Astrocyte (in vitro differentiated cells and primary cell): Measurements from ENCODE around the gene ZDHHC11B. TPM values are rescaled to one million over a fixed set of nuclear protein-coding genes. Genes with fewer than 3 reads are reported as not detected.

Source experiments
- DNase-seq: peaks from one replicate; pipeline ENCODE4 v3.0.0-alpha.2; 2010; ENCODE audit warnings: low read depth
- FAIRE-seq: peaks from 2 replicates; lab custom pipeline; 2011; peaks lifted over from hg19 to GRCh38; lab: Jason Lieb, UNC
- H2AFZ ChIP-seq: 2 replicates; pipeline ENCODE4 v1.6.0; 2012; ENCODE audit warnings: low read depth, low read length, inconsistent platforms
- H3K27ac ChIP-seq: 2 replicates; pipeline ENCODE4 v1.5.1; 2011; ENCODE audit warnings: low read depth, low read length, inconsistent platforms
- H3K27me3 ChIP-seq: 2 replicates; pipeline ENCODE4 v1.6.0; 2011; ENCODE audit warnings: low read length, inconsistent platforms; ENCODE audit not compliant: insufficient read depth
- H3K36me3 ChIP-seq: 2 replicates; pipeline ENCODE4 v1.5.1; 2011; ENCODE audit warnings: low read length, inconsistent platforms; ENCODE audit not compliant: insufficient read depth
- H3K4me1 ChIP-seq: 2 replicates; pipeline ENCODE4 v1.5.1; 2011; ENCODE audit warnings: low read length, inconsistent platforms; ENCODE audit not compliant: insufficient read depth
- H3K4me2 ChIP-seq: 2 replicates; pipeline ENCODE4 v1.6.0; 2012; ENCODE audit warnings: low read length, inconsistent platforms
- H3K4me3 ChIP-seq: 2 replicates; pipeline ENCODE4 v1.5.1; 2011; ENCODE audit warnings: low read depth, mild to moderate bottlenecking, low read length, inconsistent platforms; ENCODE audit not compliant: insufficient read depth
- H3K79me2 ChIP-seq: 2 replicates; pipeline ENCODE4 v1.6.0; 2012; ENCODE audit warnings: mild to moderate bottlenecking, low read length, inconsistent platforms; ENCODE audit not compliant: insufficient read depth
- H3K9ac ChIP-seq: 2 replicates; pipeline ENCODE4 v1.6.0; 2012; ENCODE audit warnings: mild to moderate bottlenecking, low read length, inconsistent platforms
- H3K9me3 ChIP-seq: 2 replicates; pipeline ENCODE4 v1.5.1; 2012; ENCODE audit warnings: low read depth, mild to moderate bottlenecking, low read length, inconsistent platforms; ENCODE audit not compliant: insufficient read depth
- H4K20me1 ChIP-seq: 2 replicates; pipeline ENCODE4 v1.6.0; 2012; ENCODE audit warnings: low read length, inconsistent platforms; ENCODE audit not compliant: insufficient read depth
- H3K27ac Mint-ChIP-seq: one replicate; pipeline ENCODE4 v1.8.0; 2021; ENCODE audit warnings: mild to moderate bottlenecking, mixed read lengths; ENCODE audit not compliant: unreplicated experiment
- H3K27me3 Mint-ChIP-seq: one replicate; pipeline ENCODE4 v1.8.0; 2021; ENCODE audit warnings: low read depth, mixed read lengths; ENCODE audit not compliant: unreplicated experiment
- H3K36me3 Mint-ChIP-seq: one replicate; pipeline ENCODE4 v1.8.0; 2021; ENCODE audit warnings: low read depth, mixed read lengths; ENCODE audit not compliant: unreplicated experiment
- H3K4me1 Mint-ChIP-seq: one replicate; pipeline ENCODE4 v1.8.0; 2021; ENCODE audit warnings: low read depth, mixed read lengths; ENCODE audit not compliant: unreplicated experiment
- H3K4me3 Mint-ChIP-seq: one replicate; pipeline ENCODE4 v1.8.0; 2021; ENCODE audit warnings: mild to moderate bottlenecking, moderate library complexity, mixed read lengths; ENCODE audit not compliant: unreplicated experiment
- H3K9me3 Mint-ChIP-seq: one replicate; pipeline ENCODE4 v1.8.0; 2021; ENCODE audit warnings: mild to moderate bottlenecking, mixed read lengths; ENCODE audit not compliant: unreplicated experiment
- EZH2 ChIP-seq: IDR thresholded peaks from 2 replicates; pipeline ENCODE4 v1.6.1; 2012; ENCODE audit warnings: mild to moderate bottlenecking, low read length, inconsistent platforms; ENCODE audit not compliant: insufficient read depth
- total RNA-seq: library from RNA; stranded (reverse); gene quantifications from 2 replicates; pipeline ENCODE4 v1.2.1, GENCODE V29; 2021
- TF ChIP-seq, protein P1 (sequence below): IDR thresholded peaks from 2 replicates; pipeline ENCODE4 v1.5.1; 2011; ENCODE audit warnings: low read depth, mild to moderate bottlenecking, inconsistent platforms, low read length, moderate library complexity; ENCODE audit not compliant: insufficient read depth

The ZDHHC11B gene
- total RNA-seq, 1 donor from 2014 or later: 0.23 TPM

DNA sequence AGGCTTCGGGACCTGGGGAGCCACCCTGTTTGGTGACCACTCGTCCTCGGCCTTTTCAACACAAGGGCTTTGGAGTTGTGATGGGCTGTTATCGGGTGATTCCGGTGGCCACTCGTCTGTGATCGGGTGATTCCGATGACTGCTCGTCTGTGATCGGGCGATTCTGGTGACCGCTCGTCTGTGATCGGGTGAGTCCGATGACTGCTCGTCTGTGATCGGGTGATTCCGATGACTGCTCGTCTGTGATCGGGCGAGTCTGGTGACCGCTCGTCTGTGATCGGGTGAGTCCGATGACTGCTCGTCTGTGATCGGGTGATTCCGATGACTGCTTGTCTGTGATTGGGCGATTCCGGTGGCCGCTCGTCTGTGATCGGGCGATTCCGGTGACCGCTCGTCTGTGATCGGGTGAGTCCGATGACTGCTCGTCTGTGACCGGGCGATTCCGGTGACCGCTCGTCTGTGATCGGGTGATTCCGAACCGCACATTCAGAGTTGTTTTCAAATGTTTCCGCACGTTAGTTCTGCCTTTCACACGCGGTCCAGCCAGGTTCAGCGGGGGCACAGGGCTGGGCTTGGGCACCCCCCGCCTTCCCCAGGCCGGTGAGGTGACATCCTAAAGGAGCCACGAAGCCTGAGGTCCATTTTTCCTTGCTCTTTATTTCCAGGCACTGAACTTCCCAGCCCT is 121.6 kb downstream of the ZDHHC11B start:
- TF ChIP-seq EZH2: no peak
- TF ChIP-seq, protein P1, sequence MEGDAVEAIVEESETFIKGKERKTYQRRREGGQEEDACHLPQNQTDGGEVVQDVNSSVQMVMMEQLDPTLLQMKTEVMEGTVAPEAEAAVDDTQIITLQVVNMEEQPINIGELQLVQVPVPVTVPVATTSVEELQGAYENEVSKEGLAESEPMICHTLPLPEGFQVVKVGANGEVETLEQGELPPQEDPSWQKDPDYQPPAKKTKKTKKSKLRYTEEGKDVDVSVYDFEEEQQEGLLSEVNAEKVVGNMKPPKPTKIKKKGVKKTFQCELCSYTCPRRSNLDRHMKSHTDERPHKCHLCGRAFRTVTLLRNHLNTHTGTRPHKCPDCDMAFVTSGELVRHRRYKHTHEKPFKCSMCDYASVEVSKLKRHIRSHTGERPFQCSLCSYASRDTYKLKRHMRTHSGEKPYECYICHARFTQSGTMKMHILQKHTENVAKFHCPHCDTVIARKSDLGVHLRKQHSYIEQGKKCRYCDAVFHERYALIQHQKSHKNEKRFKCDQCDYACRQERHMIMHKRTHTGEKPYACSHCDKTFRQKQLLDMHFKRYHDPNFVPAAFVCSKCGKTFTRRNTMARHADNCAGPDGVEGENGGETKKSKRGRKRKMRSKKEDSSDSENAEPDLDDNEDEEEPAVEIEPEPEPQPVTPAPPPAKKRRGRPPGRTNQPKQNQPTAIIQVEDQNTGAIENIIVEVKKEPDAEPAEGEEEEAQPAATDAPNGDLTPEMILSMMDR: no peak
- no peak overlapping the region for H3K27ac ChIP-seq
- no peaks in the 10 kb centered on the region for H3K79me2 ChIP-seq
- no peaks in the 10 kb centered on the region for H3K36me3 ChIP-seq
- no peaks in the 10 kb centered on the region for H3K27me3 ChIP-seq
- peaks cover 4% of the 10 kb centered on the region for H3K4me1 ChIP-seq
- FAIRE-seq: no peak
- peaks cover 2% of the 10 kb centered on the region for H3K9me3 ChIP-seq
- Mint-ChIP-seq H3K4me3 (no peak overlapping the region), H3K9me3 (no peaks in the 10 kb centered on the region), H3K27ac (no peak overlapping the region), H3K36me3 (peaks cover 9% of the 10 kb centered on the region), H3K4me1 (peaks cover 8% of the 10 kb centered on the region), H3K27me3 (no peaks in the 10 kb centered on the region)
- DNase-seq: no peak
- H3K4me3 ChIP-seq: no peak overlapping the region
- no peak overlapping the region for H3K9ac ChIP-seq
- no peak overlapping the region for H2AFZ ChIP-seq
- H4K20me1 ChIP-seq: no peaks in the 10 kb centered on the region
- no peak overlapping the region for H3K4me2 ChIP-seq

DNA sequence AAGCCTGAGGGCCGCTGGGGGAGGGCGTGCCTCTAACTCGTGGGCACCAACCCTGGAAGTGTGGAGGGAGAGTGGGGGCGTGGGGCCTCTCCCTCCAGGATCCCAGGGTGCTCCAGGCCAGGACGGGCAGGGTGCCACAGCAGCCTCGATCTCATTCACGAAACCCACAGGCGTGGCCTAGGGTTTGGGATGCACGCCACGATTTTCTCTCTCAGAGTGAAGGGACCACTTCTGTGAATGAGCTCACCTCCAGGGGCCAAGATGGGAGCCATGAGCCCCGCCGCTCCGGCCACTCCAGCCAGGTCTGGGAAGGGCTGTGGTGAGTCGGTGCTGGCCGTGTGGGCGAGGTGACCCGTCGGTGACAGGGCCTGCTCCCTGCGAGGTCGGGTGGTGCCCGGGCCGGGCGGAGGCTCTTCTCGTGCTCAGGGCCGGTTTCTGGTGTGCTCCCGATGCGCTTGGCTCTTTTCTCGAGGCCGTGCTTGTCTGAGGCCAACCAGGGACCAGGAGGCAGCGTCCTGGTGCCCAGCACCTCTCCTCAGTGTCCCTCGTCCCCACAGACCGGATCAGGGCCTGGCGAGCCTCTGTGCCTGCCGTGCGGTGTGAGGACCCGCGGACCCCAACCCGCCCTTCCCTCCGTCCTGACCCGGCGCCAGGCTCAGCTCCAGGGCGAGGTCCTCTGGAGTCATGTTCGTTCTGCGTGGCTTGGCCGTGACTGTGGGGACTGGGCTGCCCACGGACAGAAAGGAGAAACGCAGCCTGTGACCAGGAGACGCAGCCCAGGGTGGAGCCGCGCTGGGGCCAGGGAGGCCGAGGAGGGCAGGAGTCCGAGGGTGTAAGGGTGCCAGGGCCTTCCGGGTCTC is 122.4 kb downstream of the ZDHHC11B start:
- H3K27ac Mint-ChIP-seq: no peak overlapping the region
- no peaks in the 10 kb centered on the region for H3K9me3 Mint-ChIP-seq
- Histone ChIP-seq H3K79me2 (no peaks in the 10 kb centered on the region), H4K20me1 (no peaks in the 10 kb centered on the region), H3K36me3 (no peaks in the 10 kb centered on the region), H3K4me2 (no peak overlapping the region), H3K4me3 (no peak overlapping the region), H2AFZ (no peak overlapping the region), H3K9me3 (peaks cover 2% of the 10 kb centered on the region), H3K27ac (no peak overlapping the region), H3K9ac (no peak overlapping the region), H3K27me3 (no peaks in the 10 kb centered on the region), H3K4me1 (peaks cover 9% of the 10 kb centered on the region)
- H3K27me3 Mint-ChIP-seq: no peaks in the 10 kb centered on the region
- peaks cover 9% of the 10 kb centered on the region for H3K36me3 Mint-ChIP-seq
- FAIRE-seq: no peak
- H3K4me1 Mint-ChIP-seq: peaks cover 14% of the 10 kb centered on the region
- TF ChIP-seq, protein P1: no peak
- TF ChIP-seq EZH2: no peak
- H3K4me3 Mint-ChIP-seq: no peak overlapping the region
- DNase-seq: no peak
